Endothelial cell of umbilical vein (primary cell): ENCODE measurements around the gene LIMD2. TPM values are rescaled to one million over a fixed set of nuclear protein-coding genes. Genes with fewer than 3 reads are reported as not detected.

Source experiments
- BruUV-seq: library from RNA; stranded (reverse); fragments of 400-500 nt; replicated peaks from 2 replicates; lab custom pipeline; 2021; lab: Mats Ljungman, UMichigan
- CTCF ChIA-PET: fragments of 300-600, 350-600 bp; sonication (Branson Sonifier 250); formaldehyde crosslinking; loops from one replicate; lab custom pipeline; 2021; ENCODE audit warnings: antibody characterized with exemption, inconsistent platforms; lab: Charles Lee
- POLR2A ChIA-PET: fragments of 300-600, 350-600 bp; sonication (Branson Sonifier 250); formaldehyde crosslinking; loops from one replicate; lab custom pipeline; 2021; ENCODE audit warnings: antibody characterized with exemption, inconsistent platforms; lab: Charles Lee
- DNase-seq: peaks from one replicate; pipeline ENCODE4 v3.0.0-alpha.2; 2011; ENCODE audit warnings: low read depth, low spot score
- FAIRE-seq: peaks from 2 replicates; lab custom pipeline; 2011; peaks lifted over from hg19 to GRCh38; lab: Jason Lieb, UNC
- H2AFZ ChIP-seq: 2 replicates; pipeline ENCODE4 v1.6.0; 2012; ENCODE audit warnings: low read depth, low read length, control low read depth, inconsistent platforms
- H3K27ac ChIP-seq: 2 replicates; pipeline ENCODE4 v1.5.1; 2011; ENCODE audit warnings: low read depth, mild to moderate bottlenecking, control low read depth, low read length, moderate library complexity; ENCODE audit not compliant: insufficient read depth
- H3K27me3 ChIP-seq, 2 experiments: 2 replicates each; pipeline versions ENCODE4 v1.6.0 to v1.6.1; 2011; ENCODE audit warnings: low read length in 2 of 2, mixed read lengths in 1 of 2; ENCODE audit not compliant: control insufficient read depth in 2 of 2, insufficient read depth in 2 of 2
- H3K36me3 ChIP-seq, 2 experiments: 2 replicates in 1 of 2; 3 replicates in 1 of 2; pipeline ENCODE4 v1.5.1; 2011; ENCODE audit warnings: low read length in 2 of 2, mild to moderate bottlenecking in 1 of 2, moderate library complexity in 1 of 2; ENCODE audit not compliant: control insufficient read depth in 2 of 2, insufficient read depth in 2 of 2; ENCODE audit errors: extremely low read depth in 1 of 2
- H3K4me1 ChIP-seq: 3 replicates; pipeline ENCODE4 v1.5.1; 2011; ENCODE audit warnings: mild to moderate bottlenecking, low read length; ENCODE audit not compliant: control insufficient read depth, insufficient read depth; ENCODE audit errors: extremely low read depth
- H3K4me2 ChIP-seq: 2 replicates; pipeline ENCODE4 v1.6.1; 2011; ENCODE audit warnings: low read length, control low read depth, mixed read lengths; ENCODE audit not compliant: insufficient read depth
- H3K4me3 ChIP-seq, 3 experiments: fragments of 200-600 bp in 1 of 3; sonication (generic), shearing (Covaris generic) in 1 of 3; replicated peaks in 1 of 3; 2 replicates each; pipeline ENCODE4 v1.5.1; 2011 to 2016; ENCODE audit warnings: control low read depth in 3 of 3, low read length in 3 of 3, mild to moderate bottlenecking in 2 of 3, inconsistent platforms in 1 of 3, low read depth in 1 of 3, moderate library complexity in 1 of 3; ENCODE audit not compliant: insufficient read depth in 1 of 3
- H3K79me2 ChIP-seq: 2 replicates; pipeline ENCODE4 v1.6.0; 2012; ENCODE audit warnings: low read length, inconsistent platforms; ENCODE audit not compliant: control insufficient read depth, insufficient read depth
- H3K9ac ChIP-seq: replicated peaks from 2 replicates; pipeline ENCODE3; 2011; ENCODE audit warnings: low read length, control low read depth; ENCODE audit not compliant: insufficient read depth; ENCODE audit errors: extremely low read depth
- H3K9me1 ChIP-seq: replicated peaks from 3 replicates; pipeline ENCODE4 v1.6.0; 2011; ENCODE audit warnings: mild to moderate bottlenecking, low read length; ENCODE audit not compliant: control insufficient read depth, insufficient read depth; ENCODE audit errors: extremely low read depth
- H3K9me3 ChIP-seq: replicated peaks from 2 replicates; pipeline ENCODE4 v1.5.1; 2012; ENCODE audit warnings: low read length, inconsistent platforms; ENCODE audit not compliant: control insufficient read depth, insufficient read depth
- H4K20me1 ChIP-seq: replicated peaks from 2 replicates; pipeline ENCODE3; 2011; ENCODE audit warnings: mild to moderate bottlenecking, low read length; ENCODE audit not compliant: control insufficient read depth, insufficient read depth; ENCODE audit errors: extremely low read depth
- CTCF ChIP-seq, 2 donors: IDR thresholded peaks; 1 replicate in 1 of 2; 2 replicates in 1 of 2; pipeline ENCODE4 v1.5.1; 2011; ENCODE audit warnings: low read length in 2 of 2, mild to moderate bottlenecking in 2 of 2, moderate library complexity in 2 of 2, control low read depth in 1 of 2, inconsistent platforms in 1 of 2, low read depth in 1 of 2; ENCODE audit not compliant: insufficient read depth in 1 of 2; ENCODE audit errors: extremely low read depth in 1 of 2
- EZH2 ChIP-seq: IDR thresholded peaks from 2 replicates; pipeline ENCODE4 v1.6.1; 2012; ENCODE audit warnings: borderline replicate concordance, low read depth, mild to moderate bottlenecking, moderate library complexity, low read length, inconsistent platforms; ENCODE audit not compliant: severe bottlenecking
- FOS ChIP-seq: IDR thresholded peaks from 2 replicates; pipeline ENCODE4 v1.6.1; 2011; ENCODE audit warnings: mild to moderate bottlenecking, low read length, moderate library complexity, borderline replicate concordance; ENCODE audit not compliant: insufficient read depth
- GATA2 ChIP-seq: IDR thresholded peaks from 2 replicates; pipeline ENCODE4 v1.7.0; 2011; ENCODE audit warnings: low read depth, mild to moderate bottlenecking, moderate library complexity, mixed read lengths, low read length; ENCODE audit not compliant: insufficient read length, insufficient read depth
- JUN ChIP-seq: IDR thresholded peaks from 2 replicates; pipeline ENCODE4 v1.6.1; 2011; ENCODE audit warnings: borderline replicate concordance, low read depth; ENCODE audit not compliant: insufficient read length, insufficient read depth
- MAX ChIP-seq: IDR thresholded peaks from 2 replicates; pipeline ENCODE4 v1.6.1; 2011; ENCODE audit not compliant: insufficient read depth, insufficient read length
- MYC ChIP-seq: IDR thresholded peaks from one replicate; pipeline ENCODE4 v1.6.1; 2011; ENCODE audit warnings: mild to moderate bottlenecking, low read depth, low read length
- dilution Hi-C: fragments of 300-500 bp; cut with MboI; formaldehyde crosslinking; loops from one replicate; pipeline ENCODE4 v1.15.0; 2019; ENCODE audit warnings: low sequenced_read_pairs; ENCODE audit not compliant: extremely low pct_ligation_motif_present
- intact Hi-C: fragments of 100-400 bp; cut with micrococcal nuclease; formaldehyde crosslinking; loops from one replicate; pipeline ENCODE4 v1.10.0; 2022
- polyA plus RNA-seq, 4 experiments: library from polyadenylated mRNA; depleted of rRNA in 3 of 4; stranded (reverse) in 3 of 4; unstranded in 1 of 4; fragments of >200 nt; gene quantifications; 2 replicates each; pipeline versions ENCODE4 v1.2.1 to v1.2.3, GENCODE V29; 2011 to 2012; ENCODE audit warnings: missing spikeins in 1 of 4
- total RNA-seq: library from RNA; stranded (reverse); gene quantifications from 2 replicates; pipeline ENCODE4 v1.2.3, GENCODE V29; 2021

Gene LIMD2
- total and polyA plus RNA-seq, 2 donors (not counting 3 experiments of a cell fraction or from before 2014, with no cell fraction given) = 69.0 to 83.9 TPM

- no peaks in the 10 kb centered on the region for H3K27me3 ChIP-seq
- FAIRE-seq = no peak
- peaks cover 18% of the 10 kb centered on the region for H3K4me1 ChIP-seq
- dilution Hi-C loops (no loop called here), intact Hi-C loops (no loop called here)
- H4K20me1 ChIP-seq = no peaks in the 10 kb centered on the region
- H3K27ac ChIP-seq = no peak overlapping the region
- ChIA-PET POLR2A (no interaction called here), CTCF (interaction anchor here (0.9 to 1.4 kb wide), 2 partner anchors 9 to 280 kb away, joined by 4 read pairs; no protein-coding TSS in a partner anchor)
- no peak for DNase-seq
- H3K79me2 ChIP-seq = peaks cover 7% of the 10 kb centered on the region
- no peak overlapping the region for H3K4me2 ChIP-seq
- H3K4me3 ChIP-seq = no peak overlapping the region
- no peaks in the 10 kb centered on the region for H3K9me1 ChIP-seq
- no peak for TF ChIP-seq FOS
- TF ChIP-seq GATA2 = no peak
- TF ChIP-seq MYC = no peak
- TF ChIP-seq EZH2 = no peak
- TF ChIP-seq CTCF (IDR thresholded peaks at IDR 0.05; ENCODE audit: extremely low read depth in 1 of 2, insufficient read depth in 1 of 2, low read depth in 1 of 2, low read length in 2 of 2) = no peak
- no peak for TF ChIP-seq JUN
- TF ChIP-seq MAX = no peak
- no peak overlapping the region for H2AFZ ChIP-seq
- H3K9ac ChIP-seq = no peak overlapping the region
- H3K36me3 ChIP-seq = peaks cover 0 to 17% of the 10 kb centered on the region in 2 experiments
- H3K9me3 ChIP-seq = no peaks in the 10 kb centered on the region
- no TSS peak for BruUV-seq
Observed at GRCh38 chr17:63705657-63706056, 5.7 kb upstream of the LIMD2 start.
